Measurements from ENCODE around the gene RANBP17. TPM values are rescaled to one million over a fixed set of nuclear protein-coding genes. Genes with fewer than 3 reads are reported as not detected.

RANBP17 gene
- total RNA-seq, 2 experiments from 2014 or later = not detected

DNA sequence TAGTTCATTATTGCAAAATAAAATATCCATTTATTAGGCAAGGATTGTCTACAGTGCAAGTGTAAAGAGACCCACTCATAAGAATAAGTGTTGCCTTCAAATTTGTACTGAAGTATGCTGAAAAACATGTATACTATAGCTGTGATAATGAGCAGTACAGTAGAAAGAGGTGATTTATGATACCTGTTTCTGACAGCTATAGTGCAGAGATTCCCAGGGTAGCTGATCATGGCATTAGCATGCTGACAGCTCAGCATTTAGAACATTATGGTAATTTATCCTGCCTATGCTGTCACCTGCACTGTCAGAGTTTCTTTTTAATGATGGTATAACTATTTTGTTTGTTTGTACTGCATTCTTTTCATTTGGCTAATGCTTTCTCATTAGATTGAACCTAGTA lies 269.7 kb downstream of the RANBP17 start:
- POLR2A ChIA-PET = no interaction called here
- intact Hi-C loops (cut with micrococcal nuclease) = no loop called here
- Mint-ChIP-seq H3K36me3 (ENCODE audit: low read depth) (no peaks in the 10 kb centered on the region), H3K27ac (no peak overlapping the region), H3K9me3 (no peaks in the 10 kb centered on the region), H3K4me1 (ENCODE audit: low read depth) (no peaks in the 10 kb centered on the region), H3K4me3 (no peak overlapping the region), H3K27me3 (peaks cover 2% of the 10 kb centered on the region)
- no peak for ATAC-seq
- TF ChIP-seq, protein P1, sequence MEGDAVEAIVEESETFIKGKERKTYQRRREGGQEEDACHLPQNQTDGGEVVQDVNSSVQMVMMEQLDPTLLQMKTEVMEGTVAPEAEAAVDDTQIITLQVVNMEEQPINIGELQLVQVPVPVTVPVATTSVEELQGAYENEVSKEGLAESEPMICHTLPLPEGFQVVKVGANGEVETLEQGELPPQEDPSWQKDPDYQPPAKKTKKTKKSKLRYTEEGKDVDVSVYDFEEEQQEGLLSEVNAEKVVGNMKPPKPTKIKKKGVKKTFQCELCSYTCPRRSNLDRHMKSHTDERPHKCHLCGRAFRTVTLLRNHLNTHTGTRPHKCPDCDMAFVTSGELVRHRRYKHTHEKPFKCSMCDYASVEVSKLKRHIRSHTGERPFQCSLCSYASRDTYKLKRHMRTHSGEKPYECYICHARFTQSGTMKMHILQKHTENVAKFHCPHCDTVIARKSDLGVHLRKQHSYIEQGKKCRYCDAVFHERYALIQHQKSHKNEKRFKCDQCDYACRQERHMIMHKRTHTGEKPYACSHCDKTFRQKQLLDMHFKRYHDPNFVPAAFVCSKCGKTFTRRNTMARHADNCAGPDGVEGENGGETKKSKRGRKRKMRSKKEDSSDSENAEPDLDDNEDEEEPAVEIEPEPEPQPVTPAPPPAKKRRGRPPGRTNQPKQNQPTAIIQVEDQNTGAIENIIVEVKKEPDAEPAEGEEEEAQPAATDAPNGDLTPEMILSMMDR (IDR thresholded peaks at IDR 0.05) = no peak
- CTCF ChIA-PET = no interaction called here
- DNase-seq = no peak

DNA sequence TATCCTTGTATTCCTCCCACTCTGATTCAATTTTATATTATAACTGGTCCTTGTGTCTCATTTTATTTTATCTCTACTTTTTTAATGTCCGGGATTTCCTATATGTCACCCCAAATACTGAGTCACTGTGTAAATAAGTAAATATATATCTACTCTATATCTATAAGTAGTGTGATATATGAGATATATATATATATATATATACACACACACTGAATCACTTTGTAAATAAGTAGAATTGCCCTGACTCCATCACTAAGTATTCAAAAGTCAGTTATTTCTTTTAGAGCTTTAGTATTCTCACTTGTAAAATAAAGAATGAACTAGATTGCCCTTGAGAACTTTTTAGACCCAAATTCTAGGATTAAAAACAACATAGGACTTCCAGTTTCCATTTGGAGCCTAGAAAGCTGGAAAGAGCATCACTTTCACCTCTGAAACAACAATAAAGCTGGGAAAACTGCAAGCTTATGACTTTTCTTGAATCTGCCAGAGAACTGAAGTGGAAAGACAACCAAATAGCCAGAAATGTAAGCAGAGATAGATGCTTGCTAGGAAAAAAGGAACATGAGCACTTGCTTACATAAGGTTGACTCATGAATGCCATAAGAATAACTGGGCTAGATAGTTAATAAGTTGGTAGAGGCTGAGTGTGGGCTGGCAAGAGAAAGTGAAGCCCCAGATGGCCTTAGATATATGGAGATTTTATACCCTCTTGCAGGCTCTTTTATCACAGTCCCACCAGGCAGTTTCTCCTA lies 276.1 kb downstream of the RANBP17 start:
- ChIA-PET POLR2A (no interaction called here), CTCF (no interaction called here)
- no peak overlapping the region for H3K27ac Mint-ChIP-seq
- no peaks in the 10 kb centered on the region for H3K9me3 Mint-ChIP-seq
- ATAC-seq = no peak
- H3K27me3 Mint-ChIP-seq = peaks cover 3% of the 10 kb centered on the region
- no peaks in the 10 kb centered on the region for H3K4me1 Mint-ChIP-seq (ENCODE audit: low read depth)
- no peak for DNase-seq
- H3K4me3 Mint-ChIP-seq = no peak overlapping the region
- intact Hi-C loops (cut with micrococcal nuclease) = no loop called here
- TF ChIP-seq, protein P1 (IDR thresholded peaks at IDR 0.05) = no peak
- H3K36me3 Mint-ChIP-seq (ENCODE audit: low read depth) = no peaks in the 10 kb centered on the region

DNA sequence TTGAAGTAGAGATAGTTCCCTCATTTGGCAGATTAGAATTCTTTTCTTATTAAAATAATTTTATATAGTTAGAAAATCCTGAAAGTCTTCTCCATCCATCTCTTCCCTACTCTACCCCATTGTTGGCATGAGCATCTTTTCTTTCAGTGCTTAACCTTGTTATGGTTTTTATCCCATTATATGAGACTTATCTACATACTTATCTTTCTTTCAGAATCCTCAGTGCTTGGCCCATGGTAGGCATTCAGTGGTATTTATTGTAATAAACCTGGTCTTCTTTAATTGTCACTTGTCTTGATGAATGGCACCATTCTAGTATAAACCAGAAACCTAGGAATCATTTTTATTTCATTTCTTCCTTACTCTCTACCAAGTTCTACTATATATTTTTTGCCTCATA lies 277.4 kb downstream of the RANBP17 start:
- DNase-seq (no peak), ATAC-seq (no peak)
- POLR2A ChIA-PET = no interaction called here
- H3K27ac Mint-ChIP-seq = no peak overlapping the region
- TF ChIP-seq, protein P1 (IDR thresholded peaks at IDR 0.05) = no peak
- no peak overlapping the region for H3K4me3 Mint-ChIP-seq
- no peaks in the 10 kb centered on the region for H3K4me1 Mint-ChIP-seq (ENCODE audit: low read depth)
- no peaks in the 10 kb centered on the region for H3K36me3 Mint-ChIP-seq (ENCODE audit: low read depth)
- H3K9me3 Mint-ChIP-seq = no peaks in the 10 kb centered on the region
- peaks cover 3% of the 10 kb centered on the region for H3K27me3 Mint-ChIP-seq
- CTCF ChIA-PET = no interaction called here
- intact Hi-C loops (cut with micrococcal nuclease) = no loop called here

DNA sequence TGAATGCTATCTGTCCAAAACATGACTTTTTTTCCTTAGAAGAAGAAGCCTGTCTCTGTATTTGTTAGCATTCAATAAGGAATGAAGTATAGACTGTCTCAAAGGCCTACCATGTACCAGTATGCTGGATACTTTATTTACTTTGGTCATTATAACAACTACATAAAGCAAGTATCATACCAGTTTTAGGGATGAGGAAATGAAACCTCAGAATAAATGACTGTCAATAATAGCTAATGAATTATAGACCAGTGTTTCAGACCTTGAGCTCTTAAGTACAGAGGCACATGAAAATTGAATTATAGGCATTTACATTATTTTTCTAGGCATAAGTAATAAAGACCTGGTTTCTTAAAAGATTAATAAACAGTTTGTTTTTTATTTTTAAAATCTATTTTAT lies 280.8 kb downstream of the RANBP17 start:
- ChIA-PET POLR2A (no interaction called here), CTCF (no interaction called here)
- no peaks in the 10 kb centered on the region for H3K36me3 Mint-ChIP-seq (ENCODE audit: low read depth)
- no peak for ATAC-seq
- peaks cover 1% of the 10 kb centered on the region for H3K27me3 Mint-ChIP-seq
- DNase-seq = no peak
- H3K9me3 Mint-ChIP-seq = no peaks in the 10 kb centered on the region
- TF ChIP-seq, protein P1 (IDR thresholded peaks at IDR 0.05) = no peak
- no peak overlapping the region for H3K4me3 Mint-ChIP-seq
- intact Hi-C loops (cut with micrococcal nuclease) = no loop called here
- H3K4me1 Mint-ChIP-seq (ENCODE audit: low read depth) = no peaks in the 10 kb centered on the region
- no peak overlapping the region for H3K27ac Mint-ChIP-seq

DNA sequence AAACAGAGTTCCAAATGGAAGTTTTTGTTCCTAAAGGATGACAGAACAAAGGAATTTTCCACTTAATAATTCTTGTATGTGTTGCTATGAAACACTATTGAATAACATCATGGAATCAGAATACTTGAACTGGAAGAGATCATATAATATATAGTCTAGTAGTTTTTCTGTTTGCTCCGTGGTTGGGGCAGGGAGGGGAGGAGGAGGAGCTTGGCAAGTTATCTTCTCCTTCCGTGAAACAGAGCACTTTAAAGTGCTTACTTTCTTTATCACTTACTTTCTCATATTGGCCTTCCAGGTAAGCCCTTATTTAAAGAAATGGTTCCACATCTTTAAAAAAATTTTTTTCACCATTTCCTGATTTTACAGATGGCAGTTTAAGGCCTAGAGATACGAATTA lies 281.4 kb downstream of the RANBP17 start:
- ATAC-seq = no peak
- Mint-ChIP-seq H3K36me3 (ENCODE audit: low read depth) (no peaks in the 10 kb centered on the region), H3K9me3 (no peaks in the 10 kb centered on the region), H3K27me3 (peaks cover 1% of the 10 kb centered on the region), H3K27ac (no peak overlapping the region), H3K4me3 (no peak overlapping the region), H3K4me1 (ENCODE audit: low read depth) (no peaks in the 10 kb centered on the region)
- TF ChIP-seq, protein P1 (IDR thresholded peaks at IDR 0.05) = no peak
- intact Hi-C loops (cut with micrococcal nuclease) = no loop called here
- POLR2A ChIA-PET = no interaction called here
- no peak for DNase-seq
- CTCF ChIA-PET = no interaction called here

All from activated CD8-positive, alpha-beta T cell treated with anti-CD3 and anti-CD28 coated beads for 36 hours (primary cell).